HT-29 (cell line): ENCODE data around the gene ARMC9. TPM values are rescaled to one million over a fixed set of nuclear protein-coding genes. Genes with fewer than 3 reads are reported as not detected.
"Not testable (repeated sequence)": the region's sequence is repeated elsewhere in the genome, so short reads cannot be mapped to it uniquely, and the experiment has no call there.

Experiments
- DNase-seq: peaks from one replicate; pipeline ENCODE4 v3.0.0-alpha.2; 2015; ENCODE audit warnings: low spot score
- total RNA-seq: library from RNA; depleted of rRNA; stranded (reverse); fragments of >200 nt; shearing (Covaris generic); gene quantifications from 2 replicates; pipeline ENCODE4 v1.2.3, GENCODE V29; 2014

The ARMC9 gene
- total RNA-seq, 1 experiment from 2014 or later: 29.7 TPM

DNA sequence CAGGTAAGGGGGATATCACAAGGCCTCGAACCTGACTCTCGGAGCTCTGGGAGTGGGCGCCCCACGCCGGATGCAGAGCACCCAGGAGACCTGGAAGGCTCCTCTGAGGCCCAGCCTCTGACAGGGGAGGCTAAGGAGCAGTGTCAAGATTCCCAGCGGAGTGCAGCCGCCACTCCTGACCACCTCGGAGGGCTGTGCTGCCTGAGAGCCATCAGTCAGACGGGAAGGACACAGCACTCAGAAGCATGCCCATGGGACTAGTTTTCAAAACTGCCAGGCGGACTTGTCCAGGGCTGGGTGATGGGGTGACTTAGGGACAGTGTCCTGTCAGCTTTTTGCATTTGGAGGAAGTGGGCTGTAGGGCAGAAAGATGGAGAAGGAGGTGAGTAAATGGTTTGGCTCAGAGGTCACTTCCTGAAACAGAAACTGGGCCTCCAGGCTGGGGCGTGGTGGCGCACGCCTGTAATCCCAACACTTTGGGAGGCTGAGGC, 162.5 kb downstream of the ARMC9 start:
- DNase-seq: no peak

DNA sequence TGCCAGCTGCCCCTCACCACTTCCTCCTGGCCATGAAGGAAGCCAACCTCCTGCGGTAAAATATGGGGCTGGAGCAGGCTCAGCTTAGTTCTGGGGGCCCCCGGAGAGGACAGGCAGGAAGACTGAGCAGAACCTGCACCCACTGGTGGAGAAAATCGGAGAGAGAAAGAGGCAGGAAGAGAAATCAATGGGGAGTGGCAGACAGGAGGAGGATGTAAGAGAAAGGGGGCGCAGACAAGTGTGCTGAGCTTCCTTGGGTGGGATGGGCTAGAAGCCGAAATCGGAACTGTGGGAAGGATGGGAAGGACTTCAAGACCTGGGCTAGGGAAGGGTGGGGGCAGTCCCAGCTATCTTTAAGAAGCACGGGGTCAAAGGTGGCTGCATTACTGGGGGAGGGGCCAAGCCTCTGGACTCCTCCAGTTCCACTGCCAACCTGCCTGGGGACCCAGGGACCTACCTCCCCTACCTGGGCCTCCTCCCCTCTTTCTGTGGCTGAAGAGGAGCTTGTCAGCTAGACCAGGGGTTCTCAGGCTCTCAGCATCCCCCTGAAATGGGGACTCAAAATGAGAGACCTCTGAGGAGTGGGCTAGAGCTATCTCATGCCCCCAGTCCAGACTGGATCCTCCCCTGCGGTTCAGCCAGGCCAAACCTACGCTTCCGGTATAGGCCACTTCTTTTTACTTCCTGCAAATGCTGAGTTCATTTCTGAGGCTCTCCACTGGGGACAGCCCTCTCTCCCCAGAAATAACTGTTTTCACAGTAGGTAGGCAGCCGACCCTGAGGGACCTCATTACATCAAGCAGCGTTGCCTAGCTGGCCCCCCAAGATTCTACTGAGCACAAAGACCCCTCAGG, 163.5 kb downstream of the ARMC9 start:
- no peak for DNase-seq

GRCh38 chr2:231362555-231363184, 164.2 kb downstream of the ARMC9 start:
- DNase-seq: no peak

GRCh38 chr2:231364061-231364460, 165.6 kb downstream of the ARMC9 start:
- DNase-seq: no peak

GRCh38 chr2:231364961-231365810, 166.8 kb downstream of the ARMC9 start:
- peak; percentile 95 for DNase-seq

GRCh38 chr2:231367178-231367577, 168.7 kb downstream of the ARMC9 start:
- no peak for DNase-seq

GRCh38 chr2:231369580-231370428, 171.4 kb downstream of the ARMC9 start:
- DNase-seq: no peak

- DNase-seq: no peak
Observed at GRCh38 chr2:231370429-231370748, 172.0 kb downstream of the ARMC9 start.

DNA sequence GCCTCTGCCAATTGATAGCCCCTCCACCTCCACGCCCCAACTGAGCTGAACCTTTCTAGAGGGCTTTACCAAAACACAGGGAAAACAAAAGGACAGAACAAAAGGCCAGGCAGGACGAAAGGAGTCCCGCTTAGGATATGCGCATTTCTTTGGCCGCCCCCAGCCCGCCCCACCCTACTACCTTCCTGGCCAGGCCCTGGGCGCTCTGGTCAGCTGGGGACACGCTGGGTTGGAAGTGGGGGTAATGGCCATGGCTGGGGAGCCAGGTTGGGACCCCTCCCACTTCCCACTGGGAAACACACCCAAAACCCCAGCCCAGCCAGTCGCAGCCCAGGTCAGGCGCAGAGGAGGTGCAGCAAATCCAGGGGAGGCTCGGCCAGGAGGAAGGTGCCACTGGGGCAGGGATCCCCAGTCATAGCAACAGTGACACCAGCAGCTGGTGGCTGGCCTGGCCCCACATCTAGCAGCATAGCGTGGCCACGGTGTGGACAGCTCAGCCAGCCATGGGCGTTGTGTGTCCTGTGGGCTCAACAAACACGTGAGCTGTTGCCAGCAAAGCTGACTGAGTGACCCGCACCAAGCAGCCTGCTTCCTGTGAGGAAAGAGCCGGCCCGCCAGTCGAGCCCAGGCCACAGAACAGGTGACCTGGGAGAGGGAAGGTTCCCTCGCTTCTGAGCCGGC, 172.5 kb downstream of the ARMC9 start:
- no peak for DNase-seq

- no peak for DNase-seq
Observed at GRCh38 chr2:231371430-231372054, 173.1 kb downstream of the ARMC9 start.

GRCh38 chr2:231372326-231372725, 173.9 kb downstream of the ARMC9 start:
- DNase-seq: no peak

DNA sequence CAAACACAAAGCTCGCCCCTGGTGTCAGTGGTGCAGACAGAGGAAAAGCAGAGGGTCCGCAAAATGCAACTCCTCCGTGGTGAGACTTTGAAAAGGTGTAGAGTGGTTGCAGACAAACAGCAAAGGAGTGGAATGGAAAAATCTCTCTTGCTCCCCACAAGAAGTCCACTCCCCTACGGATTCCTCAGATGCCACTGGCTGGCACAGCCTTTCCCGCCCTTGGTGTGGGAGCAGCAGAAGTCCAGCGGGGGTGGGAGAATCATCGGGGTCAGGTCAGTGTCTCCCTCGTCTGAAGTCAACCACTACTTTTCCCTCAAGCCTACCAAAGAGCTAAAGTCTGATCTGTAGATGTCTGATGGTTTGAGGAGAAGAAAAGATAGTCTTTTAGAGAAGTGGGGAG, 174.8 kb downstream of the ARMC9 start:
- DNase-seq: peak; percentile 40

GRCh38 chr2:231373786-231374349, 175.4 kb downstream of the ARMC9 start:
- DNase-seq: no peak

DNA sequence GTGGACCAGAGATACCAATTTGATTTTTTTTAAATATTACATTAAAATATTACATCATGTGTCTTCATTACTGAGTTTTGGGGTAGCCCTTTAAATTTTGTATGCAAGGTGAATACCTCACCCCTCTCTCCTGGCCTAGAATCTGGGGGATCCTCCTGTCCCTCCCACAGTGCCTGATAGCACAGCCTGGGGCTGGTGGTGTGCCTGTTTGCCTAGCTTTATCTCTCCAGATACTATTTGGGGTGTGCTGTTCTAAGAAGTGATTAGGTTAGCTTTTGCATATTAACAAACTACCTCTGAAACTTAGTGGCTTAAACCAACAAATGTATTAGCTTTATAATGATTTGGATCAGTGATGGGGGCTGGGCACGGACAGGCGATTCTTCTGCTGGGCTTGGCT, 176.3 kb downstream of the ARMC9 start:
- no peak for DNase-seq

DNA sequence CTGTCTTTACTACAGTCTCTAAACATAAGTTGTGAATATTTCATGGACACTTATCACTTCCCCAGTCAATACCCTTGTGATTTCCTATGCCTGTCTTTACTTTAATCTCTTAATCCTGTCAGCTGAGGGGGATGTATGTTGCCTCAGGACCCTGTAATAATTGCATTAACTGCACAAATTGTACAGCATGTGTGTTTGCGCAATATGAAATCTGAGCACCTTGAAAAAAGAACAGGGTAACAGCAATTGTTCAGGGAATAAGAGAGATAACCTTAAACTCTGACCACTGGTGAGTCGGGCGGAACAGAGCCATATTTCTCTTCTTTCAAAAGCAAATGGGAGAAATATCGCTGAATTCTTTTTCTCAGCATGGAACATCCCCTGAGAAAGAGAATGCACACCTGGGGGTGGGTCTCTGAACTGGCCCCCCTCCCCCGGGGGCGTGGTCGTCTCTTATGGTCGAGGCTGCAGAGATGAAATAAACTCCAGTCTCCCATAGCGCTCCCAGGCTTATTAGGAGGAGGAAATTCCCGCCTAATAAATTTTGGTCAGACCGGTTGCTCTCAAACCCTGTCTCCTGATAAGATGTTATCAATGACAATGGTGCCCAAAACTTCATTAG, 177.7 kb downstream of the ARMC9 start:
- DNase-seq: not testable (repeated sequence)

- no peak for DNase-seq
Observed at GRCh38 chr2:231376857-231377256, 178.4 kb downstream of the ARMC9 start.

DNA sequence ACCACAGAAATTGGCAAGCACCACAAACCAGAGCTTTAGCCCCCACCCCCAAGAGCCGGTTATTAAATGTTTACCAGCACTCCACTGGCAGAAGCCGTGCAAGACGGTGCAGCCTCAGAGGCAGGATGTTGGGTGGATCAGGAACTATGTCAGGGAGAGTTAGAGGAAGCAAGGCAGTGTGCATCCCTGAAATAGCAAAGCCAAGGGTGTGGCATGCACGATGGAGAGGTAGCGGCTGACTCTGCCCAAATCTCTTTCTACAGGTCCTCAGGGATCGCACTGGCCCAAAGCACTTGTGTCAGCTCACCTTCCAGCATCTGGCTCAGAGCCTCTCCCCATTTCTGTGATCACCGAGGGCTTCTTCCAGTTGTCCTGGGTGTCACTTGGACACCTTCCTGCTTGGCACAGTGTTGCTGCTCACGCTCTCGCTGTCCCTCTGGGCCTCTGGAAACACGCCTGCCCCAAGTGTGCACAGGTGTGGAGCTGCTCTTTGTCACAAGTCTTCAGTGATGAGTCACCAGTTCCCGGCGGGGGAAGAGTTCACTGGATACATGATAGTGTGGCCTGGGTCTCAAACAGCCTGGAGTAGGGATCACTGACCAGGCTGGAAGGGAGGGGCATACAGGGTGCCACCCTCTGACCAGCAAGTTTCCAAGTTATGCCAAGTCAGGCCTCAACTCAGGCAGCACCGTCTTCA, 179.7 kb downstream of the ARMC9 start:
- peak; percentile 80 for DNase-seq
